ENCODE data around the gene CARD14.

DNA sequence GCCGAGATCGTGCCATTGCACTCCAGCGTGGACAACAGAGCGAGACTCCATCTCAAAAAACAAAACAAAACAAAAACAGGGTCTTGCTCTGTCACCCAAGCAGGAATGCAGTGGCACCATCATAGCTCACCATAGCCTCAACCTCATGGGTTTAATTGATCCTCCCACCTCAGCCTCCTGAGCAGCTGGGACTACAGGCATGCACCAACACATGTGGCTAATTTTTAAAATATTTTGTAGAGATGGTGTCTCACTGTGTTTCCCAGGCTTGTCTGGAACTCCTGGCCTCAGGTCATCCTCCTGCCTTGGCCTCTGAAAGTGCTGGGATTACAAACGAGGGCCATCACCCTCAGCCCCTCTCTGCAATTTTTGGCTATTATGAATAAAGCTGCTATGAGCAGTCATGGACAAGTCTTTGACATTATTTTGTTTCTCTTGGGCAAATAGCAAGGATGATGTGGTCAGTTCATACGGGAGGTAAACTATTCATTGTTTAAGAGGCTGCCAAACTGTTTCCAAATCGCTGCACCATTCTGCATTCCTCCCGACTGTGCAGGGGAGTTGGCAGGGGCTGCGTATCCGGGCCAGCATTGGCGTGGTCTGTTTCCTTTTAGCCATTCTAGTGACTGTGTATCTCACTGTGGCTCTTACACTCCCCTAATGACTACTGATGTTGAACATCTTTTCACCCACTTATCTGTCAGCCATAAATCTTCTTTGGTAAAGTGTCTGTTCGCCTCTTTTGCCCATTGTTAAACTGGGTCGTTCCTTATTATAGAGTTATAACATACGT lies 44.0 kb upstream of the CARD14 start:
- TF ChIP-seq POLR2AphosphoS5 (IDR thresholded peaks at IDR 0.05) (no peak), POLR2A (IDR thresholded peaks at IDR 0.05) (no peak)
- TF ChIP-seq, protein P1, sequence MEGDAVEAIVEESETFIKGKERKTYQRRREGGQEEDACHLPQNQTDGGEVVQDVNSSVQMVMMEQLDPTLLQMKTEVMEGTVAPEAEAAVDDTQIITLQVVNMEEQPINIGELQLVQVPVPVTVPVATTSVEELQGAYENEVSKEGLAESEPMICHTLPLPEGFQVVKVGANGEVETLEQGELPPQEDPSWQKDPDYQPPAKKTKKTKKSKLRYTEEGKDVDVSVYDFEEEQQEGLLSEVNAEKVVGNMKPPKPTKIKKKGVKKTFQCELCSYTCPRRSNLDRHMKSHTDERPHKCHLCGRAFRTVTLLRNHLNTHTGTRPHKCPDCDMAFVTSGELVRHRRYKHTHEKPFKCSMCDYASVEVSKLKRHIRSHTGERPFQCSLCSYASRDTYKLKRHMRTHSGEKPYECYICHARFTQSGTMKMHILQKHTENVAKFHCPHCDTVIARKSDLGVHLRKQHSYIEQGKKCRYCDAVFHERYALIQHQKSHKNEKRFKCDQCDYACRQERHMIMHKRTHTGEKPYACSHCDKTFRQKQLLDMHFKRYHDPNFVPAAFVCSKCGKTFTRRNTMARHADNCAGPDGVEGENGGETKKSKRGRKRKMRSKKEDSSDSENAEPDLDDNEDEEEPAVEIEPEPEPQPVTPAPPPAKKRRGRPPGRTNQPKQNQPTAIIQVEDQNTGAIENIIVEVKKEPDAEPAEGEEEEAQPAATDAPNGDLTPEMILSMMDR (IDR thresholded peaks at IDR 0.05 in 8 of 11, conservative IDR thresholded peaks at IDR 0.05 in 3 of 11), result no peak
